Endothelial cell of umbilical vein (primary cell): ENCODE data around the gene NELFB. TPM values are rescaled to one million over a fixed set of nuclear protein-coding genes. Genes with fewer than 3 reads are reported as not detected.

Experiments used
- BruUV-seq: library from RNA; stranded (reverse); fragments of 400-500 nt; replicated peaks from 2 replicates; lab custom pipeline; 2021; lab: Mats Ljungman, UMichigan
- CTCF ChIA-PET: fragments of 300-600, 350-600 bp; sonication (Branson Sonifier 250); formaldehyde crosslinking; loops from one replicate; lab custom pipeline; 2021; ENCODE audit warnings: antibody characterized with exemption, inconsistent platforms; lab: Charles Lee
- POLR2A ChIA-PET: fragments of 300-600, 350-600 bp; sonication (Branson Sonifier 250); formaldehyde crosslinking; loops from one replicate; lab custom pipeline; 2021; ENCODE audit warnings: antibody characterized with exemption, inconsistent platforms; lab: Charles Lee
- DNase-seq: peaks from one replicate; pipeline ENCODE4 v3.0.0-alpha.2; 2011; ENCODE audit warnings: low read depth, low spot score
- FAIRE-seq: peaks from 2 replicates; lab custom pipeline; 2011; peaks lifted over from hg19 to GRCh38; lab: Jason Lieb, UNC
- H2AFZ ChIP-seq: 2 replicates; pipeline ENCODE4 v1.6.0; 2012; ENCODE audit warnings: low read depth, low read length, control low read depth, inconsistent platforms
- H3K27ac ChIP-seq: 2 replicates; pipeline ENCODE4 v1.5.1; 2011; ENCODE audit warnings: low read depth, mild to moderate bottlenecking, control low read depth, low read length, moderate library complexity; ENCODE audit not compliant: insufficient read depth
- H3K27me3 ChIP-seq, 2 experiments: 2 replicates each; pipeline versions ENCODE4 v1.6.0 to v1.6.1; 2011; ENCODE audit warnings: low read length in 2 of 2, mixed read lengths in 1 of 2; ENCODE audit not compliant: control insufficient read depth in 2 of 2, insufficient read depth in 2 of 2
- H3K36me3 ChIP-seq, 2 experiments: 2 replicates in 1 of 2; 3 replicates in 1 of 2; pipeline ENCODE4 v1.5.1; 2011; ENCODE audit warnings: low read length in 2 of 2, mild to moderate bottlenecking in 1 of 2, moderate library complexity in 1 of 2; ENCODE audit not compliant: control insufficient read depth in 2 of 2, insufficient read depth in 2 of 2; ENCODE audit errors: extremely low read depth in 1 of 2
- H3K4me1 ChIP-seq: 3 replicates; pipeline ENCODE4 v1.5.1; 2011; ENCODE audit warnings: mild to moderate bottlenecking, low read length; ENCODE audit not compliant: control insufficient read depth, insufficient read depth; ENCODE audit errors: extremely low read depth
- H3K4me2 ChIP-seq: 2 replicates; pipeline ENCODE4 v1.6.1; 2011; ENCODE audit warnings: low read length, control low read depth, mixed read lengths; ENCODE audit not compliant: insufficient read depth
- H3K4me3 ChIP-seq, 3 experiments: fragments of 200-600 bp in 1 of 3; sonication (generic), shearing (Covaris generic) in 1 of 3; replicated peaks in 1 of 3; 2 replicates each; pipeline ENCODE4 v1.5.1; 2011 to 2016; ENCODE audit warnings: control low read depth in 3 of 3, low read length in 3 of 3, mild to moderate bottlenecking in 2 of 3, inconsistent platforms in 1 of 3, low read depth in 1 of 3, moderate library complexity in 1 of 3; ENCODE audit not compliant: insufficient read depth in 1 of 3
- H3K79me2 ChIP-seq: 2 replicates; pipeline ENCODE4 v1.6.0; 2012; ENCODE audit warnings: low read length, inconsistent platforms; ENCODE audit not compliant: control insufficient read depth, insufficient read depth
- H3K9ac ChIP-seq: replicated peaks from 2 replicates; pipeline ENCODE3; 2011; ENCODE audit warnings: low read length, control low read depth; ENCODE audit not compliant: insufficient read depth; ENCODE audit errors: extremely low read depth
- H3K9me1 ChIP-seq: replicated peaks from 3 replicates; pipeline ENCODE4 v1.6.0; 2011; ENCODE audit warnings: mild to moderate bottlenecking, low read length; ENCODE audit not compliant: control insufficient read depth, insufficient read depth; ENCODE audit errors: extremely low read depth
- H3K9me3 ChIP-seq: replicated peaks from 2 replicates; pipeline ENCODE4 v1.5.1; 2012; ENCODE audit warnings: low read length, inconsistent platforms; ENCODE audit not compliant: control insufficient read depth, insufficient read depth
- H4K20me1 ChIP-seq: replicated peaks from 2 replicates; pipeline ENCODE3; 2011; ENCODE audit warnings: mild to moderate bottlenecking, low read length; ENCODE audit not compliant: control insufficient read depth, insufficient read depth; ENCODE audit errors: extremely low read depth
- EZH2 ChIP-seq: IDR thresholded peaks from 2 replicates; pipeline ENCODE4 v1.6.1; 2012; ENCODE audit warnings: borderline replicate concordance, low read depth, mild to moderate bottlenecking, moderate library complexity, low read length, inconsistent platforms; ENCODE audit not compliant: severe bottlenecking
- FOS ChIP-seq: IDR thresholded peaks from 2 replicates; pipeline ENCODE4 v1.6.1; 2011; ENCODE audit warnings: mild to moderate bottlenecking, low read length, moderate library complexity, borderline replicate concordance; ENCODE audit not compliant: insufficient read depth
- MAX ChIP-seq: IDR thresholded peaks from 2 replicates; pipeline ENCODE4 v1.6.1; 2011; ENCODE audit not compliant: insufficient read depth, insufficient read length
- MYC ChIP-seq: IDR thresholded peaks from one replicate; pipeline ENCODE4 v1.6.1; 2011; ENCODE audit warnings: mild to moderate bottlenecking, low read depth, low read length
- POLR2A ChIP-seq: IDR thresholded peaks from 2 replicates; pipeline ENCODE4 v1.6.1; 2012; ENCODE audit warnings: low read depth, mild to moderate bottlenecking, control low read depth, low read length
- POLR2AphosphoS5 ChIP-seq: IDR thresholded peaks from 2 replicates; pipeline ENCODE4 v1.6.1; 2012; ENCODE audit warnings: low read depth, mild to moderate bottlenecking, control low read depth, low read length, moderate library complexity; ENCODE audit not compliant: insufficient read depth
- dilution Hi-C: fragments of 300-500 bp; cut with MboI; formaldehyde crosslinking; loops from one replicate; pipeline ENCODE4 v1.15.0; 2019; ENCODE audit warnings: low sequenced_read_pairs; ENCODE audit not compliant: extremely low pct_ligation_motif_present
- intact Hi-C: fragments of 100-400 bp; cut with micrococcal nuclease; formaldehyde crosslinking; loops from one replicate; pipeline ENCODE4 v1.10.0; 2022
- polyA plus RNA-seq, 4 experiments: library from polyadenylated mRNA; depleted of rRNA in 3 of 4; stranded (reverse) in 3 of 4; unstranded in 1 of 4; fragments of >200 nt; gene quantifications; 2 replicates each; pipeline versions ENCODE4 v1.2.1 to v1.2.3, GENCODE V29; 2011 to 2012; ENCODE audit warnings: missing spikeins in 1 of 4
- total RNA-seq: library from RNA; stranded (reverse); gene quantifications from 2 replicates; pipeline ENCODE4 v1.2.3, GENCODE V29; 2021

Gene NELFB
- total and polyA plus RNA-seq, 2 donors (not counting 3 experiments of a cell fraction or from before 2014, with no cell fraction given): 62.3 to 76.1 TPM

GRCh38 chr9:137296670-137297664, 41.8 kb downstream of the NELFB start:
- no peaks in the 10 kb centered on the region for H3K36me3 ChIP-seq
- H4K20me1 ChIP-seq: no peaks in the 10 kb centered on the region
- H2AFZ ChIP-seq: no peak overlapping the region
- H3K27ac ChIP-seq: peak overlapping the region; percentile 93
- CTCF ChIA-PET: interaction anchor here (0.7 to 2.8 kb wide), 12 partner anchors 8 to 149 kb away, joined by 3 to 20 read pairs (median 4); partner anchors contain the start of genes EXD3, NOXA1 and TOR4A
- peaks cover 44% of the 10 kb centered on the region for H3K4me1 ChIP-seq
- no TSS peak for BruUV-seq
- no peaks in the 10 kb centered on the region for H3K9me1 ChIP-seq
- POLR2A ChIA-PET: no interaction called here
- DNase-seq (peak; percentile 93), FAIRE-seq (peak; percentile 98)
- intact Hi-C loops (loop anchor here (1.0 kb wide), 4 partner anchors 8 to 110 kb away; partner anchors contain the start of gene TOR4A), dilution Hi-C loops (no loop called here)
- peak overlapping the region; percentile 96 for H3K9ac ChIP-seq
- H3K4me2 ChIP-seq: peak overlapping the region; percentile 12
- H3K79me2 ChIP-seq: peaks cover 26% of the 10 kb centered on the region
- TF ChIP-seq EZH2 (no peak), MYC (peak; percentile 11), MAX (no peak), POLR2A (peak; percentile 79), POLR2AphosphoS5 (peak; percentile 77), FOS (no peak)
- peak overlapping the region in 2 of 3 experiments; percentile 43 to 64 for H3K4me3 ChIP-seq
- H3K9me3 ChIP-seq: no peaks in the 10 kb centered on the region
- H3K27me3 ChIP-seq: no peaks in the 10 kb centered on the region
